Stomach (tissue), 4 donors: ENCODE measurements around the gene SRP68.

Experiments used
- CTCF ChIP-seq, 7 experiments: fragments of 450-650 bp in 4 of 7; fragments of 200-600 bp in 3 of 7; sonication (generic) in 3 of 7; IDR thresholded peaks; one replicate each; pipeline ENCODE4 v1.5.1; 2016 to 2019; ENCODE audit warnings: antibody characterized with exemption in 7 of 7, control low read depth in 2 of 7, mild to moderate bottlenecking in 1 of 7
- EP300 ChIP-seq: sonication (generic); formaldehyde crosslinking; IDR thresholded peaks from one replicate; pipeline ENCODE4 v1.6.1; 2017; ENCODE audit warnings: antibody characterized with exemption

GRCh38 chr17:76000016-76000754 is 72.1 kb downstream of the SRP68 start:
- no peak for TF ChIP-seq EP300
- TF ChIP-seq CTCF (IDR thresholded peaks at IDR 0.05): peak in 4 of 7 experiments; percentile 49 to 73 (median 63)
